ENCODE results near the gene DIAPH3.

Gene DIAPH3

GRCh38 chr13:60035874-60036273, 127.9 kb downstream of the DIAPH3 start:
- DNase-seq (ENCODE audit: low spot score) = no peak
- Histone ChIP-seq H2BK120ac (ENCODE audit: low read depth, low read length) (no peak overlapping the region), H3K4me1 (ENCODE audit: control insufficient read depth in 2 of 2, insufficient read depth in 1 of 2, low read depth in 1 of 2, low read length in 2 of 2) (peaks cover 0 to 2% of the 10 kb centered on the region in 2 donors), H4K8ac (ENCODE audit: low read depth, low read length) (no peak overlapping the region), H4K91ac (ENCODE audit: low read depth, low read length, poor library complexity) (no peak overlapping the region), H3K36me3 (replicated peaks in 1 of 2; ENCODE audit: control insufficient read depth in 2 of 2, insufficient read depth in 2 of 2, low read length in 2 of 2) (peaks cover 2 to 3% of the 10 kb centered on the region in 2 donors), H3K4ac (ENCODE audit: low read length) (no peak overlapping the region), H3K4me2 (ENCODE audit: insufficient read depth, low read length, poor library complexity, severe bottlenecking) (no peak overlapping the region), H3K14ac (ENCODE audit: low read length) (no peak overlapping the region), H3K23ac (ENCODE audit: low read depth, low read length, poor library complexity) (no peak overlapping the region), H2BK12ac (ENCODE audit: low read length) (no peak overlapping the region), H3K9ac (ENCODE audit: low read depth, low read length, poor library complexity) (no peak overlapping the region), H3K79me1 (ENCODE audit: low read depth, low read length) (no peaks in the 10 kb centered on the region), H2AFZ (ENCODE audit: low read length) (no peak overlapping the region), H3K4me3 (ENCODE audit: low read length in 2 of 2) (no peak overlapping the region), H3K9me3 (replicated peaks in 1 of 2; ENCODE audit: control insufficient read depth in 2 of 2, insufficient read depth in 1 of 2, low read depth in 1 of 2, low read length in 2 of 2) (peaks cover 0 to 3% of the 10 kb centered on the region in 2 donors), H2AK5ac (ENCODE audit: low read depth, low read length) (no peak overlapping the region), H2BK15ac (ENCODE audit: low read length) (no peak overlapping the region), H3K18ac (ENCODE audit: low read length) (no peak overlapping the region), H3K27me3 (ENCODE audit: control insufficient read depth in 3 of 3, insufficient read depth in 3 of 3, low read depth in 1 of 3, low read length in 3 of 3) (no peaks in the 10 kb centered on the region), H2BK5ac (ENCODE audit: low read length) (no peak overlapping the region), H3K27ac (replicated peaks; ENCODE audit: low read length) (no peak overlapping the region)
- WGBS, 2 donors (ENCODE audit: extremely low coverage in 2 of 2, insufficient read length in 2 of 2, insufficient replicate concordance in 1 of 2) = no CpG with 5 or more reads among the region's 1 CpG

- peaks cover 0 to 3% of the 10 kb centered on the region in 2 donors for H3K9me3 ChIP-seq (replicated peaks in 1 of 2; ENCODE audit: control insufficient read depth in 2 of 2, insufficient read depth in 1 of 2, low read depth in 1 of 2, low read length in 2 of 2)
- peaks cover 0 to 2% of the 10 kb centered on the region in 2 donors for H3K36me3 ChIP-seq (replicated peaks in 1 of 2; ENCODE audit: control insufficient read depth in 2 of 2, insufficient read depth in 2 of 2, low read length in 2 of 2)
- H3K27ac ChIP-seq (replicated peaks; ENCODE audit: low read length) = no peak overlapping the region
- WGBS, 2 donors (ENCODE audit: extremely low coverage in 2 of 2, insufficient read length in 2 of 2, insufficient replicate concordance in 1 of 2) = no CpG with 5 or more reads among the region's 1 CpG
- no peaks in the 10 kb centered on the region for H3K79me1 ChIP-seq (ENCODE audit: low read depth, low read length)
- H2BK120ac ChIP-seq (ENCODE audit: low read depth, low read length) = no peak overlapping the region
- H4K91ac ChIP-seq (ENCODE audit: low read depth, low read length, poor library complexity) = no peak overlapping the region
- no peak overlapping the region for H3K14ac ChIP-seq (ENCODE audit: low read length)
- no peak overlapping the region for H3K18ac ChIP-seq (ENCODE audit: low read length)
- H3K23ac ChIP-seq (ENCODE audit: low read depth, low read length, poor library complexity) = no peak overlapping the region
- H3K27me3 ChIP-seq (ENCODE audit: control insufficient read depth in 3 of 3, insufficient read depth in 3 of 3, low read depth in 1 of 3, low read length in 3 of 3) = no peaks in the 10 kb centered on the region
- H4K8ac ChIP-seq (ENCODE audit: low read depth, low read length) = no peak overlapping the region
- H2BK15ac ChIP-seq (ENCODE audit: low read length) = no peak overlapping the region
- no peak overlapping the region for H2BK5ac ChIP-seq (ENCODE audit: low read length)
- DNase-seq (ENCODE audit: low spot score) = no peak
- H3K4me3 ChIP-seq (ENCODE audit: low read length in 2 of 2) = no peak overlapping the region
- no peak overlapping the region for H2AK5ac ChIP-seq (ENCODE audit: low read depth, low read length)
- H2AFZ ChIP-seq (ENCODE audit: low read length) = no peak overlapping the region
- H3K4me1 ChIP-seq (ENCODE audit: control insufficient read depth in 2 of 2, insufficient read depth in 1 of 2, low read depth in 1 of 2, low read length in 2 of 2) = peaks cover 0 to 2% of the 10 kb centered on the region in 2 donors
- H3K4ac ChIP-seq (ENCODE audit: low read length) = no peak overlapping the region
- no peak overlapping the region for H3K4me2 ChIP-seq (ENCODE audit: insufficient read depth, low read length, poor library complexity, severe bottlenecking)
- no peak overlapping the region for H2BK12ac ChIP-seq (ENCODE audit: low read length)
- no peak overlapping the region for H3K9ac ChIP-seq (ENCODE audit: low read depth, low read length, poor library complexity)
These were observed 130.9 kb downstream of the DIAPH3 start for GRCh38 chr13:60032851-60033250.

DNA sequence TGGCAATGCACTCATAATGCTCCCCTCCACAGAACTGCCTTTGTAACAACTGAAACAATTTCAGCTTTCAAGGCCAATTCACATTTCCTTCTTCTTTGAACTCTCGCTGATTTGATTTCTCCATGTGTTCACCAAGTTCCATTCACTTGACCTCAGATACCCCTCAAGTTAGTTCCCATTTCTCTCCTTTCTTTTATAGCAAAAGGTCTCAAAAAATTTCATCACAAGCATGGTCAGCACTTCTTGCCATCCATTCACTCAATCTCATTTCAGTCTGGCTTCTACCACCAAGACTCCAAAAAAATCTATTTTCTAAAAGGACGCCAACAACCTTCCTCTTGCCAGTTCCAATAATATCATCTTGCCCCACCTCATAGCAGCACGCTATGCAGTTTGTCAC, 135.7 kb downstream of the DIAPH3 start:
- Histone ChIP-seq H3K14ac (ENCODE audit: low read length) (no peak overlapping the region), H3K4ac (ENCODE audit: low read length) (no peak overlapping the region), H2BK12ac (ENCODE audit: low read length) (no peak overlapping the region), H3K27me3 (ENCODE audit: control insufficient read depth in 3 of 3, insufficient read depth in 3 of 3, low read depth in 1 of 3, low read length in 3 of 3) (no peaks in the 10 kb centered on the region), H2AFZ (ENCODE audit: low read length) (no peak overlapping the region), H3K23ac (ENCODE audit: low read depth, low read length, poor library complexity) (no peak overlapping the region), H3K36me3 (replicated peaks in 1 of 2; ENCODE audit: control insufficient read depth in 2 of 2, insufficient read depth in 2 of 2, low read length in 2 of 2) (peaks cover 0 to 2% of the 10 kb centered on the region in 2 donors), H2BK15ac (ENCODE audit: low read length) (no peak overlapping the region), H3K79me1 (ENCODE audit: low read depth, low read length) (no peaks in the 10 kb centered on the region), H2AK5ac (ENCODE audit: low read depth, low read length) (no peak overlapping the region), H2BK120ac (ENCODE audit: low read depth, low read length) (no peak overlapping the region), H3K4me1 (ENCODE audit: control insufficient read depth in 2 of 2, insufficient read depth in 1 of 2, low read depth in 1 of 2, low read length in 2 of 2) (no peaks in the 10 kb centered on the region), H2BK5ac (ENCODE audit: low read length) (no peak overlapping the region), H3K4me2 (ENCODE audit: insufficient read depth, low read length, poor library complexity, severe bottlenecking) (no peak overlapping the region), H3K18ac (ENCODE audit: low read length) (no peak overlapping the region), H3K27ac (replicated peaks; ENCODE audit: low read length) (no peak overlapping the region), H4K91ac (ENCODE audit: low read depth, low read length, poor library complexity) (no peak overlapping the region), H4K8ac (ENCODE audit: low read depth, low read length) (no peak overlapping the region), H3K9me3 (replicated peaks in 1 of 2; ENCODE audit: control insufficient read depth in 2 of 2, insufficient read depth in 1 of 2, low read depth in 1 of 2, low read length in 2 of 2) (peaks cover 2 to 9% of the 10 kb centered on the region in 2 donors), H3K4me3 (ENCODE audit: low read length in 2 of 2) (no peak overlapping the region), H3K9ac (ENCODE audit: low read depth, low read length, poor library complexity) (no peak overlapping the region)
- no CpG with 5 or more reads among the region's 3 CpGs for WGBS, 2 donors (ENCODE audit: extremely low coverage in 2 of 2, insufficient read length in 2 of 2, insufficient replicate concordance in 1 of 2)
- no peak for DNase-seq (ENCODE audit: low spot score)

GRCh38 chr13:60026286-60026685, 137.4 kb downstream of the DIAPH3 start:
- Histone ChIP-seq H3K14ac (ENCODE audit: low read length) (no peak overlapping the region), H2AK5ac (ENCODE audit: low read depth, low read length) (no peak overlapping the region), H3K9me3 (replicated peaks in 1 of 2; ENCODE audit: control insufficient read depth in 2 of 2, insufficient read depth in 1 of 2, low read depth in 1 of 2, low read length in 2 of 2) (peaks cover 2 to 8% of the 10 kb centered on the region in 2 donors), H2BK5ac (ENCODE audit: low read length) (no peak overlapping the region), H2AFZ (ENCODE audit: low read length) (no peak overlapping the region), H3K4ac (ENCODE audit: low read length) (no peak overlapping the region), H2BK15ac (ENCODE audit: low read length) (no peak overlapping the region), H3K4me3 (ENCODE audit: low read length in 2 of 2) (no peak overlapping the region), H3K4me2 (ENCODE audit: insufficient read depth, low read length, poor library complexity, severe bottlenecking) (no peak overlapping the region), H4K8ac (ENCODE audit: low read depth, low read length) (no peak overlapping the region), H3K27me3 (ENCODE audit: control insufficient read depth in 3 of 3, insufficient read depth in 3 of 3, low read depth in 1 of 3, low read length in 3 of 3) (no peaks in the 10 kb centered on the region), H3K36me3 (replicated peaks in 1 of 2; ENCODE audit: control insufficient read depth in 2 of 2, insufficient read depth in 2 of 2, low read length in 2 of 2) (no peaks in the 10 kb centered on the region), H2BK12ac (ENCODE audit: low read length) (no peak overlapping the region), H3K18ac (ENCODE audit: low read length) (no peak overlapping the region), H3K9ac (ENCODE audit: low read depth, low read length, poor library complexity) (no peak overlapping the region), H3K4me1 (ENCODE audit: control insufficient read depth in 2 of 2, insufficient read depth in 1 of 2, low read depth in 1 of 2, low read length in 2 of 2) (no peaks in the 10 kb centered on the region), H3K23ac (ENCODE audit: low read depth, low read length, poor library complexity) (no peak overlapping the region), H3K27ac (replicated peaks; ENCODE audit: low read length) (no peak overlapping the region), H3K79me1 (ENCODE audit: low read depth, low read length) (no peaks in the 10 kb centered on the region), H4K91ac (ENCODE audit: low read depth, low read length, poor library complexity) (no peak overlapping the region), H2BK120ac (ENCODE audit: low read depth, low read length) (no peak overlapping the region)
- WGBS, 2 donors (ENCODE audit: extremely low coverage in 2 of 2, insufficient read length in 2 of 2, insufficient replicate concordance in 1 of 2) = no CpG with 5 or more reads among the region's 3 CpGs
- DNase-seq (ENCODE audit: low spot score) = no peak
